Ovary (tissue), 9 donors: Measurements from ENCODE around the gene TLE2. TPM values are rescaled to one million over a fixed set of nuclear protein-coding genes. Genes with fewer than 3 reads are reported as not detected.

Experiments used
- DNase-seq, 5 donors: peaks; one replicate each; pipeline ENCODE4 v3.0.0-alpha.2; 2019 to 2020
- H3K27ac ChIP-seq, 2 donors: fragments of 200-600 bp; one replicate each; pipeline versions ENCODE4 v1.5.1 to v1.8.0; 2019 to 2022
- H3K27me3 ChIP-seq: fragments of 200-600 bp; one replicate; pipeline ENCODE4 v1.8.0; 2022
- H3K36me3 ChIP-seq: fragments of 200-600 bp; sonication (generic); one replicate; pipeline ENCODE4 v1.5.1; 2019
- H3K4me1 ChIP-seq: one replicate; pipeline ENCODE4 v1.8.1; 2013; ENCODE audit warnings: mild to moderate bottlenecking, moderate library complexity; ENCODE audit not compliant: insufficient read depth
- H3K4me3 ChIP-seq: fragments of 200-600 bp; sonication (generic); one replicate; pipeline ENCODE4 v1.5.1; 2017
- H3K9me3 ChIP-seq, 2 donors: fragments of 200-600 bp in 1 of 2; sonication (generic) in 1 of 2; one replicate each; pipeline versions ENCODE4 v1.5.1 to v1.8.1; 2013 to 2019; ENCODE audit warnings: mild to moderate bottlenecking in 1 of 2, moderate library complexity in 1 of 2
- CTCF ChIP-seq, 3 donors: fragments of 450-650 bp in 2 of 3; fragments of 200-600 bp in 1 of 3; IDR thresholded peaks; one replicate each; pipeline versions ENCODE4 v1.5.1 to v1.8.0; 2016 to 2022; ENCODE audit warnings: antibody characterized with exemption in 3 of 3, mild to moderate bottlenecking in 1 of 3
- EP300 ChIP-seq: sonication (generic); formaldehyde crosslinking; IDR thresholded peaks from one replicate; pipeline ENCODE4 v1.6.1; 2017; ENCODE audit warnings: antibody characterized with exemption
- POLR2A ChIP-seq: fragments of 450-650 bp; IDR thresholded peaks from one replicate; pipeline ENCODE4 v1.6.1; 2017; ENCODE audit warnings: antibody characterized with exemption, mild to moderate bottlenecking, moderate library complexity
- WGBS, 3 donors: extraction: QIAGEN DNeasy Blood & Tissue Kit in 1 of 3; methylation state at CpG; one replicate each; pipeline versions ENCODE4 v1.1.5 to v1.1.7; 2013 to 2017; 5-methylcytosine and 5-hydroxymethylcytosine counted together
- intact Hi-C, 4 donors: fragments of 100-400 bp; cut with DNase I; formaldehyde crosslinking; loops; one replicate each; pipeline versions ENCODE4 v1.11.0 to v1.15.1; 2022 to 2023
- polyA plus RNA-seq, 2 donors: library from polyadenylated mRNA; stranded (reverse); fragments of 200-250 nt in 1 of 2; fragments of 350-450 nt in 1 of 2; fragmentation: Illumina TruSeq in 1 of 2; extraction: RNeasy Lipid Tissue Mini Kit (QIAGEN cat#74804) in 1 of 2; gene quantifications; one replicate each; pipeline ENCODE4 v1.2.3, GENCODE V29; 2013 to 2014
- total RNA-seq, 7 donors: library from RNA; depleted of rRNA in 2 of 7; stranded (reverse); fragments of >200 nt in 2 of 7; fragmentation: NEBNext Ultra II Directional in 3 of 7; extraction: Animal tissue kit (Norgen Biotek cat#: 25700) in 3 of 7; gene quantifications; one replicate each; pipeline versions ENCODE4 v1.1.0 to v1.2.4, GENCODE V29; 2016 to 2023
- donor health status: DM: no; HTN: no; CAD: no; lungs with moderate emphysema.
- donor health status: DM: no; HTN: no; CAD: no.
- donor health status: Bipolar disorder and iron deficiency.
- donor health status: DM: yes; HTN: yes; CAD: no.
- donor health status: DM: no; HTN: no; CAD: no.
- donor health status: DM: yes; HTN: yes; CAD: no.

TLE2 gene
- total and polyA plus RNA-seq, 9 donors, result 15.1 to 43.9 (median 35.0) TPM

GRCh38 chr19:3031607-3031867, 2.5 kb upstream of the TLE2 start:
- WGBS, 3 donors, result 67 to 72% (median 68%) methylated on average over 5 of the region's 5 CpGs
- Histone ChIP-seq H3K36me3 (no peaks in the 10 kb centered on the region), H3K27ac (no peak overlapping the region), H3K4me1 (peaks cover 7% of the 10 kb centered on the region), H3K4me3 (no peak overlapping the region), H3K9me3 (no peaks in the 10 kb centered on the region), H3K27me3 (no peaks in the 10 kb centered on the region)
- no peak for DNase-seq
- intact Hi-C loops, result loop anchor here in 1 of 4 donors (5.0 kb wide), 1 partner anchor 44 kb away; no protein-coding TSS in a partner anchor
- TF ChIP-seq EP300 (no peak), CTCF (IDR thresholded peaks at IDR 0.05) (no peak), POLR2A (no peak)

- peak in 1 of 5 donors; percentile 53 for DNase-seq
- intact Hi-C loops, result loop anchor here in 1 of 4 donors (5.0 kb wide), 1 partner anchor 46 kb away; no protein-coding TSS in a partner anchor
- Histone ChIP-seq H3K4me1 (no peaks in the 10 kb centered on the region), H3K27ac (peak overlapping the region; percentile 51 to 53), H3K27me3 (no peaks in the 10 kb centered on the region), H3K4me3 (peak overlapping the region; percentile 76), H3K9me3 (no peaks in the 10 kb centered on the region), H3K36me3 (no peaks in the 10 kb centered on the region)
- TF ChIP-seq POLR2A, result no peak
- TF ChIP-seq CTCF (IDR thresholded peaks at IDR 0.05), result no peak
- TF ChIP-seq EP300, result no peak
- 8 to 14% (median 13%) methylated on average over 31 to 40 of the region's 40 CpGs for WGBS, 3 donors
Measured at GRCh38 chr19:3028305-3029064, 595 bp downstream of the TLE2 start.

- H3K27me3 ChIP-seq, result no peaks in the 10 kb centered on the region
- peak overlapping the region; percentile 76 for H3K4me3 ChIP-seq
- H3K27ac ChIP-seq, result no peak overlapping the region
- no peaks in the 10 kb centered on the region for H3K4me1 ChIP-seq
- no peaks in the 10 kb centered on the region for H3K36me3 ChIP-seq
- 81 to 88% (median 85%) methylated on average over 9 of the region's 9 CpGs for WGBS, 3 donors
- no peak for DNase-seq
- intact Hi-C loops, result loop anchor here in 1 of 4 donors (5.0 kb wide), 1 partner anchor 46 kb away; no protein-coding TSS in a partner anchor
- TF ChIP-seq POLR2A, result no peak
- TF ChIP-seq EP300, result no peak
- no peak for TF ChIP-seq CTCF (IDR thresholded peaks at IDR 0.05)
- H3K9me3 ChIP-seq, result no peaks in the 10 kb centered on the region
Measured at GRCh38 chr19:3027981-3028304, 1.1 kb downstream of the TLE2 start.

- Histone ChIP-seq H3K36me3 (no peaks in the 10 kb centered on the region), H3K27ac (no peak overlapping the region), H3K4me3 (no peak overlapping the region), H3K4me1 (no peaks in the 10 kb centered on the region), H3K9me3 (no peaks in the 10 kb centered on the region), H3K27me3 (no peaks in the 10 kb centered on the region)
- 85 to 96% (median 93%) methylated on average over 2 of the region's 2 CpGs for WGBS, 3 donors
- TF ChIP-seq POLR2A (no peak), CTCF (IDR thresholded peaks at IDR 0.05) (no peak), EP300 (no peak)
- DNase-seq, result no peak
- intact Hi-C loops, result loop anchor here in 1 of 4 donors (5.0 kb wide), 1 partner anchor 45 kb away; no protein-coding TSS in a partner anchor
Measured at GRCh38 chr19:3027292-3027691, 1.8 kb downstream of the TLE2 start.
